Parathyroid adenoma (tissue), 2 donors: ENCODE data around the gene RAB35.

Experiments
- H2AFZ ChIP-seq: fragments of 300-600 bp; sonication (generic); one replicate; pipeline ENCODE4 v1.7.0; 2017; ENCODE audit warnings: antibody characterized with exemption, mild to moderate bottlenecking
- H3K27ac ChIP-seq: fragments of 300-600 bp; sonication (generic); one replicate; pipeline ENCODE4 v1.7.0; 2017
- H3K27me3 ChIP-seq: fragments of 300-600 bp; sonication (generic); one replicate; pipeline ENCODE4 v1.7.0; 2017; ENCODE audit warnings: low read length; ENCODE audit not compliant: control insufficient read depth, insufficient read depth
- H3K36me3 ChIP-seq: fragments of 300-600 bp; sonication (generic); one replicate; pipeline ENCODE4 v1.7.0; 2017; ENCODE audit warnings: low read length; ENCODE audit not compliant: control insufficient read depth, insufficient read depth
- H3K4me1 ChIP-seq: fragments of 300-600 bp; sonication (generic); one replicate; pipeline ENCODE4 v1.7.0; 2017; ENCODE audit warnings: control low read depth
- H3K4me2 ChIP-seq: fragments of 300-600 bp; sonication (generic); one replicate; pipeline ENCODE4 v1.7.0; 2017; ENCODE audit warnings: low read length
- H3K4me3 ChIP-seq: fragments of 300-600 bp; sonication (generic); one replicate; pipeline ENCODE4 v1.7.0; 2017; ENCODE audit warnings: low read depth, low read length
- H3K79me2 ChIP-seq: fragments of 300-600 bp; sonication (generic); one replicate; pipeline ENCODE4 v1.7.0; 2017; ENCODE audit warnings: control low read depth
- H3K9ac ChIP-seq: fragments of 300-600 bp; sonication (generic); one replicate; pipeline ENCODE4 v1.7.0; 2017; ENCODE audit warnings: mild to moderate bottlenecking
- H3K9me3 ChIP-seq: fragments of 300-600 bp; sonication (generic); one replicate; pipeline ENCODE4 v1.7.0; 2017; ENCODE audit warnings: low read length; ENCODE audit not compliant: control insufficient read depth
- CTCF ChIP-seq: fragments of 300-600 bp; sonication (generic); IDR thresholded peaks from one replicate; pipeline ENCODE4 v1.7.0; 2017; ENCODE audit warnings: antibody characterized with exemption, mild to moderate bottlenecking
- donor health status: primary hyperparathyroidism.

Gene RAB35

DNA sequence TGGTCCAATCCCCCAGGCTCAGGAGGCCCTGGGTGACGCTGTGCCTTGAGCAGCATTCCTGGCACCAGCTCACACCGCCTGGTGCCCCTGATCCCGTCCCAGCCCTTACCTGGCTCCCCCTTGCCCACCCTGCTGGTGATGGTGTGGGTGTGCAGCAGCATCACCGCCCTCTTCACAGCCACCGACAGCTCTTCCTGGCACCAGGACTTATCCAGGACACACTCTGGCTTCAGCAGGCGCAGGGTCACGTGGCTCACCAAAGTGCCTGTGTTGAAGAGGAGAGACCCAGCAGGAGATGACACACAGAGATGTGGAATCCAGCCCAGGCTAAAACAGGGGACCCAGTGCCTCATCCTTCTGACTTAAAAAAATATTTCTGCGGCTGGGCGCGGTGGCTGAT lies 41.8 kb upstream of the RAB35 start:
- no peaks in the 10 kb centered on the region for H3K4me1 ChIP-seq
- no peaks in the 10 kb centered on the region for H3K79me2 ChIP-seq
- H3K27me3 ChIP-seq: no peaks in the 10 kb centered on the region
- H3K36me3 ChIP-seq: no peaks in the 10 kb centered on the region
- no peak for TF ChIP-seq CTCF
- no peak overlapping the region for H3K4me2 ChIP-seq
- H3K27ac ChIP-seq: no peak overlapping the region
- no peak overlapping the region for H3K9ac ChIP-seq
- no peak overlapping the region for H3K4me3 ChIP-seq
- H3K9me3 ChIP-seq: no peaks in the 10 kb centered on the region
- no peak overlapping the region for H2AFZ ChIP-seq

DNA sequence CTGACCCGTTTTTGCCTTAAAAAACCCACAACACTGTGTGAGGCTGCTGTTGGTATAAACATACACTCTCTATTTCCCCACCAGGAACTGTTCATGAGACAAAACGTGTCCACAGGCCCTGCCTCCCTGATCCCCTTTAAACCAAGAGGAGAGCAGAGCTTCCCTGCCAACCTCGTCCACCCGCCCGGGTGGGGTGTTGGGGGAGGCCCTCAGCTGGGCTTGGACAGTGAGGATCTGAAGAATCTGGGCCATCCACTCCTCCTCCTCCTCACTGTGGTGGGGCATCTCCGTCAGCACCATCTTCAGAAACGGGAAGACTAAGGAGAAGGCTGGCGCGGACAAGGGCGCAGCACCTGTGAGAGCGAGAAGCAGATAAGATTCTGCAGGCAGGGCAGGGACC lies 41.1 kb upstream of the RAB35 start:
- no peaks in the 10 kb centered on the region for H3K36me3 ChIP-seq
- no peak overlapping the region for H3K9ac ChIP-seq
- no peaks in the 10 kb centered on the region for H3K4me1 ChIP-seq
- no peak overlapping the region for H2AFZ ChIP-seq
- no peak overlapping the region for H3K4me2 ChIP-seq
- no peaks in the 10 kb centered on the region for H3K9me3 ChIP-seq
- no peaks in the 10 kb centered on the region for H3K27me3 ChIP-seq
- H3K79me2 ChIP-seq: no peaks in the 10 kb centered on the region
- no peak overlapping the region for H3K27ac ChIP-seq
- no peak for TF ChIP-seq CTCF
- H3K4me3 ChIP-seq: no peak overlapping the region

DNA sequence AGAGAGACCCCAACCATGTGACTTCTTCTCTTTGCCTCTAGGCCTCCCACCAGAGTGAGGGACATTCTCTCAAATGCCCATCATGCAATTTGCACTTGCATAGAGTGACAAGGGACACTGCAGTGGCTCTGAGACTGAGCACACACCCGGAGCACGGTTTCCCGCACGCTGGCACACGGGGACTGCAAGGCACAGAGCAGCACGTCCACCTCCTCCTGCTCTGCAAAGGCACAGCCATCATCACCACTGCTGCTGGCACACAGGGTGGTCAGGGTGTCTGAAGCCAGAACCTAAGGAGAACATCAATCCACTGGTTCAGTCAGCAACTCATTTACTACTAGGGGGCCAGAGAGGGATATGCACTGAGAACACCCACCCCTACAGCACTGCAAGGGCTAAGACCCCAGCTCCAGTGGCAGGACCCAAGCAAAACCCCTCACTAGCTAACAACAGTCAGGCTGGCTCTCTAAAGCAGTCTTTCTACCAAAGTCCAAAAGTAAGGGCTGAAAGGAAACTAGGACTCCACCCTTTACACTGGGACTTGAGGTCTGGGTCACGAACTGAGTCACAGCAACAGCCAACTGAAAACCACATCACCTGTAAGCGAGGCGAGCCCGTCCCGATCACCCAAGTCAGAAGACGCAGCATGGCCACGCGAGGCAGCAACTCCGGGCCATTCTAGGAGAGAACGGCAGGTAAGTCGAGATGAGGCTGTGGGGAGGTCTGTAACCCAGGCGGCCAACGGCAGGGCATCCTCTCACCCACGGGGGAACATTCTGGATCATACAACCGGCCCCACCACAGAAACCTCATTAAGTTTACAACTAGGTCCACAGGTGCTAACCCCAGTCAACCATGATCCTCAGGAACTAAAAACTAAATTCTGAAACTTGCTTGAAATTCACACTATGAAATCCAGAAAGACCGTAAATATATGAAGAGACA lies 40.0 kb upstream of the RAB35 start:
- Histone ChIP-seq H3K27me3 (no peaks in the 10 kb centered on the region), H2AFZ (no peak overlapping the region), H3K36me3 (no peaks in the 10 kb centered on the region), H3K79me2 (no peaks in the 10 kb centered on the region), H3K4me1 (no peaks in the 10 kb centered on the region), H3K27ac (no peak overlapping the region), H3K9me3 (no peaks in the 10 kb centered on the region), H3K9ac (no peak overlapping the region), H3K4me2 (no peak overlapping the region), H3K4me3 (no peak overlapping the region)
- no peak for TF ChIP-seq CTCF

- no peaks in the 10 kb centered on the region for H3K79me2 ChIP-seq
- H3K27ac ChIP-seq: no peak overlapping the region
- no peaks in the 10 kb centered on the region for H3K9me3 ChIP-seq
- no peak for TF ChIP-seq CTCF
- no peak overlapping the region for H2AFZ ChIP-seq
- H3K9ac ChIP-seq: no peak overlapping the region
- no peaks in the 10 kb centered on the region for H3K27me3 ChIP-seq
- no peaks in the 10 kb centered on the region for H3K4me1 ChIP-seq
- H3K36me3 ChIP-seq: no peaks in the 10 kb centered on the region
- no peak overlapping the region for H3K4me2 ChIP-seq
- no peak overlapping the region for H3K4me3 ChIP-seq
Measured at GRCh38 chr12:120155072-120155471, 38.5 kb upstream of the RAB35 start.
